Upper lobe of left lung (tissue), 4 donors: Measurements from ENCODE around the gene HEG1.

Experiments used
- CTCF ChIP-seq, 6 experiments: fragments of 450-650 bp in 4 of 6; fragments of 200-600 bp in 2 of 6; sonication (generic) in 2 of 6; IDR thresholded peaks; one replicate each; pipeline ENCODE4 v1.5.1; 2016 to 2019; ENCODE audit warnings: antibody characterized with exemption in 6 of 6
- EP300 ChIP-seq, 4 donors: sonication (generic); formaldehyde crosslinking; IDR thresholded peaks; one replicate each; pipeline ENCODE4 v1.5.1; 2017; ENCODE audit warnings: antibody characterized with exemption in 4 of 4, control low read depth in 2 of 4
- POLR2A ChIP-seq, 4 donors: fragments of 450-650 bp; IDR thresholded peaks; one replicate each; pipeline ENCODE4 v1.5.1; 2016 to 2017; ENCODE audit warnings: antibody characterized with exemption in 4 of 4, mild to moderate bottlenecking in 2 of 4
- POLR2AphosphoS5 ChIP-seq, 2 donors: sonication (generic); formaldehyde crosslinking; IDR thresholded peaks; one replicate each; pipeline ENCODE4 v1.5.1; 2017; ENCODE audit warnings: antibody characterized with exemption in 2 of 2

GRCh38 chr3:125008766-125009165, 47.0 kb downstream of the HEG1 start:
- TF ChIP-seq CTCF (IDR thresholded peaks at IDR 0.05) = no peak
- no peak for TF ChIP-seq POLR2A (IDR thresholded peaks at IDR 0.05)
- no peak for TF ChIP-seq EP300 (IDR thresholded peaks at IDR 0.05)
- TF ChIP-seq POLR2AphosphoS5 (IDR thresholded peaks at IDR 0.05) = no peak
